ENCODE measurements around the gene ZNF385B.

GRCh38 chr2:179428649-179429048 is 432.8 kb downstream of the ZNF385B start:
- TF ChIP-seq CTCF (IDR thresholded peaks at IDR 0.05) (no peak), SIN3A (IDR thresholded peaks at IDR 0.05; ENCODE audit: borderline replicate concordance, insufficient read depth, low read depth, low read length) (no peak), REST (IDR thresholded peaks at IDR 0.05; ENCODE audit: insufficient read depth in 1 of 2, low read depth in 2 of 2, low read length in 1 of 2) (no peak), POLR2AphosphoS5 (IDR thresholded peaks at IDR 0.05; ENCODE audit: low read depth, low read length) (no peak), TCF7L2 (IDR thresholded peaks at IDR 0.05; ENCODE audit: low read depth, low read length) (no peak)

All from Panc1 (cell line).